Midbrain (tissue), 1 donor: ENCODE data around the gene STRBP.
"Not testable (repeated sequence)": the region's sequence is repeated elsewhere in the genome, so short reads cannot be mapped to it uniquely, and the experiment has no call there.

ENCODE experiments used
- DNase-seq: peaks from one replicate; lab custom pipeline; 2025; lab: John Stamatoyannopoulos, UW

Gene STRBP

DNA sequence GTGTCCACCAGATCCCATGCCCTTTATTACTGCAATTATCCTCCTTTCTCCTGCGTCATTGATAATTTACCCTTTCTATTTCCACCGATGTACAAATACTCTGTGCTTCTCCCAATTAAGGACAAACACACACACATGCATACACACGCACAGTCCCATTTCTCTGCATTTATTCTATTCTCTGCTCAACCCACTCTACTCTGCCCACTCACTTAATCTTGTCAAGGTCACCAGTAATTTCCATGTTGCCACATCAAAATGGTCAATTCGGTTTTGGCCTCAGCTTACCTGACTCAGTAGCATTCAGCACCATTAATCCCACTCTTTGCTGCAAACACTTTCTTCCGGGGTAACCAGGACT lies 14.6 kb upstream of the STRBP start:
- no peak for DNase-seq

DNA sequence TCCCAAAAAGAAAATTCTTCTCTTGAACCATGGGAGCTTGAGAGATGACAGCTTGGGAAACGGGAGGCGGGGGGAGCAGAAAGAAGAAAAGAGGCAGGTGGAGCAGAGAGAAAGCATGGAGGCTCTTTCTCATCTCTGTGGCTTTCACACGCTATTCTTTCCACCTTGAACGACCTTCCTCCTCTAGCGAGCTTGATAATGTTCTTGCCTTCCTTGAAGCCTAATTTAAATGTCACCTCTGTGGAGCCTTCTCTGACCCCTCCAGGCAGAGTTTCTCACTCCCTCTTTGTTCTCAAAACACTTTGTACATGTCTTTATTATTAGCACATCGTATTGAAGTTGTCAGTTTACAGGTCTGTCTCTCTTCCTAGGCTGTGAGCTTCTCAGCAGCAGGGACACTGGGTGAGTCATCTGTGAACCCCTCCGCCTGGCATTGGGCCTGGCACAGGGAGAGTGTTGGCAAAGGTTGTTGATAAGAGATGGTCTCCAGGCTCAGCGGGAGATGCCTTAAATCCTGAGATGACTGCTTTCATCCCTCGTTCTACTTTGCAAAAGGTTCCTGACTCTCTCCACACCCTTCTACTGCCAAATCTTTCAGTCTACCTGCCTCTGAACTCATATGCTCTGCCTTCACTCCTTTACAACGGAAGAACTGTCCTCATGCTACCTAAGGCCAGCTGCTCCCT lies 14.1 kb upstream of the STRBP start:
- no peak for DNase-seq

DNA sequence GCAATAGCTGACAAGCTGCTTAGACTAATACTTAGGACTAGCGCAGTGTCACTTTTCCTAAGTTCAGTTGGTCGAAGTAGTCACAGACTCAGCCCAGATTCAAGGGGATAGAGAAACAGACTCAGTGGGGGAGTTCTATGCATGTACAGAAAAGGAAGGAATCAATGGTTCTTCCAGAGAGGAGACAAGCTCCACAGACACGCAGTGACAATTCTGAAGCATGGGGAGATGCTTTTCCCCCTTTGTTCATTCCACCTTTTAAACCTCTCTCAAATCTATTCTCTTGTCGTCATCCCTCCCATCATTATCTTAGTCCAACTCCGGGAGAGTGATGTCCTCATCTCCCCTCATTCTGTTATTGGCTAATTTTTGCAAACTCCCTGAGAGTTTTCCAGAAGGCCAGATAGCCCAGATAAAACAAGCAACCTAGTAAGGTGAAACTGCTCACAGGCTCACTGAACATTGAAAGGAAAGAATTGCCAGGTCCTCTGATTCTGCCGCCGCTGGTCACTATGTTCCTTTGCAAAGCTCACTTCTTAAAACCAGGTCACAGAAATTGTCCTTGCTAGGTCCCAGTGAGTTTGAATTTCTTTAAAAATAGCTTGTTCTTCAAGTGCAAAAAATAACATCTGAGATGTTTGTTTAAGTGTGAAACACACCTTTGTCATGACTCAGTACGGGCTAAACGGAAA lies 13.4 kb upstream of the STRBP start:
- no peak for DNase-seq

DNA sequence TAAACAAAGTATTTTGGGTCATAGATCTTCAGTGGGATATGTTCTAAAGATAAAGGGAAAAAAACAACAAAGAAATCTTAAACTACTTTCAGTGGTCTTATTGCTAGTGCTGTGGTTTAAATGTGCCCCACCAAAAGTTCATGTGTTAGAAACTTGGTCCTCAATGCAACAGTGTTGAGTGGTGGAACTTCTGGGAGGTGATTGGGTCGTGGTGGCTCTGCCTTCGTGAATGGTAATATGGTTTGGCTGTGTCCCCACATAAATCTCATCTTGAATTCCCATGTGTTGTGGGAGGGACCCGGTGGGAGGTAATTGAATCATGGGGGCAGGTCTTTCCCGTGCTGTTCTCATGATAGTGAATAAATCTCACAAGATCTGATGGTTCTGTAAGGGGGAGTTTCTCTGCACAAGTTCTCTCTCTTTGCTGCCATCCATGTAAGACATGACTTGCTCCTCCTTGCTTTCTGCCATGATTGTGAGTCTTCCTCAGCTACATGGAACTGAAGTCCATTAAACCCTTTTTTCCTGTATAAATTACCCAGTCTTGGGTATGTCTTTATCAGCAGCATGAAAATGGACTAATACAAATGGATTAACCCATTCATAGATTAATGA lies 10.6 kb upstream of the STRBP start:
- DNase-seq = not testable (repeated sequence)

DNA sequence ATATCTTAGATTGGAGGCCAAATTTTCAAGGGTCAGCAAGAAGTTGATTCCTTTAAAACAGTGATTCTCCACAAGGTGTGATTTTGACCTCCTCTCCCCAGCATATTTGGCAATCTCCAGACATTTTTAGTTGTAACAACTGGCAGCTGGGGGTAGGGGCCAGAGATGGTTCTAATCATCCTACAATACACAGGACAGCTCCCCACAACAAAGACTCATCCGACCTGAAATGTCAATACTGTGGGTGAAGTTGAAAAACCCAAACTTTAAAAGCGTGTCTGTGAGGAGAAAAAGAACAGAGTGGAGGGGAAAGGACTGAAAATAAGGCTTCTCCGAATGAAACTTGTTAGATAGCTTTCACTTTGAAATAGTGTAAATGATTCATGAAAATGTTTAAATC lies 10.0 kb upstream of the STRBP start:
- DNase-seq = no peak

DNA sequence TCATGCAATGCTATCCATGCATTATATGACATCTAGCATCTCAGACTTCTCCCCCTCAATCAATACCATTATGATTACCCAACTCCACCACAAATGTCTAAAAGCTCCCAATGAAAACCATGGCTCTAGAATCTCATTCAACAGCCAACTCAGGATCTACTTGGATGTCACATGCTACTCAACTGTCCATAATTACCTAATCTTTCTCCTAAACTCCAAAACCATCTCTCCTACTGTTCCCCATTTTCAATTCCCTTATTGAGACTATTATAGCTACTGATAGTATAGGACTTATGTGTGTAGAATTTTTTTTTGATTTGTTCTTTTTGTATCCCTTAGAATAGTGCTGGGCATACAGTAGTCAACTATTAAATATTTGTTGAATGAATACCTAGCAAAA lies 8.2 kb upstream of the STRBP start:
- no peak for DNase-seq

DNA sequence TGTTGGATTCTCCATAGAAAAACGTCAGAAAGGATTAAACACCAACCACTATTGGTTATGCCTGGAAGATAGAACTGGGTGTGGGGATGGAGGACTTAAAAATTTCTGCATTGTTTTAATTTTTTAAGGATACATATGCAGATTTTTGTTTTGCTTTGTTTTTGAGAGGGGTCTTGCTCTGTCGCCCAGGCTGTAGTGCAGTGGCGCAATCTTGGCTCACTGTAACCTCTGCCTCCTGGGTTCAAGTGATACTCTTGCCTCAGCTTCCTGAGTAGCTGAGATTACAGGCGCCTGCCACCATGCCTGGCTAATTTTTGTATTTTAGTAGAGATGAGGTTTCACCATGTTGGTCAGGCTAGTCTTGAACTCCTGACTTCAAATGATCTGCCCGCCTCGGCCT lies 2.7 kb upstream of the STRBP start:
- not testable (repeated sequence) for DNase-seq

DNA sequence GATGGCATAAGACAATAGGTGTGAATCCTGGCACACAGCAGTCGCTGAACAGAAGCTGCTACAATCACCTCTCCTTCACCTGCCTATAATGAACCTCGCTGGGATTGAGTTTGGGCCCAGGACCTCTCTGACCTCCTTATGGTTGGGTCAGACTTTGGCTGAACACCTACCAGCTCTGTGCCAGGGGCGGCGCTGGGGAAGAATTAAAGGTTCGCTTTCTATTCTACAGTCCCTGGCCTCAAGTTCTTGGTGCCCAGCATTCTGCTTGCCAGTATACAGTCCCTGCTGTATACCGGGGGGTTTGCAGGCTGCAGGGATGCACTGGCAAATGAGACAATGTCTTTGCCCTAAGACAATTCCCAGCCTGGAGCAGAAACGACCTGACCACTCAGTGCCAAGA lies 895 bp upstream of the STRBP start:
- DNase-seq = no peak

DNA sequence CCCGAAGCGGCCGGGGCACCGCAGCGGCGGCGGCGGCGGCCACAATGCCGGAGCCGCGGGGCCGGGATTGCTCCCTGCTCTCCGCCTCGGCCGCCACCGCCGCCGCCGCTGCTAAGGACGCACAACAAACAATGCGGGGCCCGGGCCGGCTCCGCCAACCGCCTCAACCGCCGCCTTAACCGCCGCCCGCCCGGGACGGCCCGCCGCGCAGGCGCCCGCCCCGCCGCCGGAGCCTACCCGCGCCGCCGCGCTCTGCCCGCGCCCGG lies 254 bp downstream of the STRBP start:
- DNase-seq = peak; percentile 51

DNA sequence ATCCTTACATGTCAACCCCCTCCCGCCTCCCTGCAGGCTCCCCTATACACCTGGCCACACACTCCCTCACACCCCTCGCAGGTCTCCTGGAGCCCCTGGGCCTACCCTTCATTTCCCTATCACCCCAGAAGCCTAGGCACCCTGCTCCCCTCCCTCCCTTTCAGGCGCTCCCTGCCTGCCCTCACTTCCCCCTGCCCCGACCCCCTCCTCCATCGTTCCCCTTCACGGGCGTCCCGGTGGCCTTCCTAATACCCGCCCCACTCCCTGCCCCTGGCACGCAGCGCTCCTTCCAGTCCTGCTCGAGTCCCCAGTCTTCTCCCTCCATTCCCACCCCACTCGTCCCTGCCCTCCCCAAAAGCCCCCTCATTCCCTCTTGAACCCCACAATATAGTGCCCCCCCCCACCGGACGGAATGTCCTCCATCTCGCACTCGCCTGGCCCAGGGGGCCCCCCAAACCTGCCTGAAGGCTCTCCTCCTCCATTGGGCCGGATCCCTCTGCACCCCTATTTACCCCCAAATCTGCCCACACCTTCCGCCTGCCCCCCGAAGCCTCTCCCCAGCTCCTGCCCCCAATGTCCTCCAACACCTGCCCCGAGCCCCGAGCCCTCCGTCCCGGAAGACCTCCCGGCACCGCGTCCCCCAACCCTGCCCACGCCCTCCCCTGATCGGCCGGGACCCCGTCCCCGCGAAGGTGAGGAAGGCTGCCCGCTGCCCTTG lies 746 bp downstream of the STRBP start:
- DNase-seq = no peak

DNA sequence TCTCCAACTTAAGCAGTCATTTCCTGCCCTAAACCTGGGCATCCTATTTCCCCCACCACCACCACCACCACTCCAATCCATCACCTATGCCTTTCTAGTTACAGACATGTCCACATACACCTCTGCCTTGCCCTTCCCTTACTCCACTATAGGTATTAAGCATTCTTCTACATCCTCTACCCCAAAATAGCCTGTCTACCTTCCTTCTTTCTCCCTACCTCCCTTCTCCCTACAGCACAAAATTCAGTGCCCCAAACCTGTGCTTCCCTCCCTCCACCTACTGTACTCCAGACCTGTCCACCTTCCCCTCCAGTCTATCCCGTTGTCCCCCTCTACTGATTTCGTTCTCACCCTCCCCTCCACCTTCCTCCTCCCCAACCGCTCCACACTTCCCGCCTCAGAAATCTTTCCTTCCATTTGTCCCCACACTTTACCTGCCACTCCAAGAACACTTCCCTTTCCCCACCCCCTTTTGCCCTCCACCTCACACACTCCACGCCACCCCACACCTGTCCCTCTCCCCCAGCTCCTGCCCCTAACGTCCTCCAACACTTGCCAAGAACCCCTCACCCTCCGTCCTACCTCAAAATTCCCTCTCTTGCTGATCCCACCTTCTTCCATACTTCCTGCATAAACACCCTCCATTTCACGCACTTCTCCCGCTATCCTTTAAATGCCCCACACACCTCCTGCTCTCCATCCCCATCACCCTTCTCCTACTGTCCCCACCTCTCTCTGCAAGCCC lies 1.6 kb downstream of the STRBP start:
- no peak for DNase-seq

DNA sequence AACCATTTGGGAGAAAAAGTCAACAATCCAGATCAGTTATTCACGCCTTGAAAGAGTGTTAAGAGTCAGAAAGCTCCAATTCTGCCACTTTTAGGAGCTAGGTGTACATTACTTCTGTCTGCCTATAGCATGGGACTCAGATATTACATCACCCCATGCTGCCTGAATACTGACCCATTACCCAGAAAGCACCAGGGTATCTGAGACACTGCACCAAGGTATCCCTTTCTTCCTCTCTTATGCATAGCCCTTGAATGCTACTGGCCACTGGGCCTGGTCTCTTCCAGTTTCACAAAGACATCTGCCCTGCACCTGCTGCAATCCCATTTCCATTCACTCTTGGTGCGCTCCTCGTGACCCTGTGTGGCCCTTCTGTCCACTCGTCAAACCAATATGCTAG lies 2.6 kb downstream of the STRBP start:
- DNase-seq = no peak

DNA sequence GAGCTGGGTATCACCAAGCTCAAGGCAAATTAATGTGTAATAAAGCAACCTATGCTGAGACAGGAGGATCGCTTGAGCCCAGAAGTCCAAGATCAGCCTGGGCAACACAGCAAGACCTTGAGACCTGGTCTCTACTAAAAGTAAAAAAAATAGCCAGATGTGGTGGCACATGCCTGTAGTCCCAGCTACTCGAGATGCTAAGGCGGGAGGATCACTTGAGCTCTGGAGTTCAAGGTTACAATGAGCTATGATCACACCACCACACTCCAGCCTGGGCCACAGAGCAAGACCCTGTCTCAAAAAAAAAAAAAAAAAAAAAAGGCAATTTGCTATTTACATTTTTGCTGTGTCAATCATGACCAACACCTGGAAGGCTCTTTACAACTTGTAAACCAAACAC lies 5.2 kb downstream of the STRBP start:
- no peak for DNase-seq

DNA sequence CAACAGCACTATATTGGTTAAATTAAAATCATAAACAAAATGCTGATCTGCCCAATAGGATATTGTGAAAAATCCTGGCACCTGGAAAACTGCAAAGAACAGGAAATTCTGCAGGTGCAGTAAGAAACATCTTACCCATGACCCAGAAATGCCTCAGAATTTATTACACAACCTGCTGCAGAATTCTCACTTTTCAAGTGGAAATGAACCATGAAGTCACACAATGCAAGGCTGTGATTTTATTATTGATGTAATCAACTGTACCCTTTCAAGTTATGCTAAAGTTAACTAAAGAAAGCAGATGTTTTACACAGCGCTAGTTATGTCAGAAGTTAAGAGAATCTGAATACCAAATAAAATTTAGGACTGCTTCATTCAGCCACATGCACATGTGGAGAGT lies 6.0 kb downstream of the STRBP start:
- no peak for DNase-seq

DNA sequence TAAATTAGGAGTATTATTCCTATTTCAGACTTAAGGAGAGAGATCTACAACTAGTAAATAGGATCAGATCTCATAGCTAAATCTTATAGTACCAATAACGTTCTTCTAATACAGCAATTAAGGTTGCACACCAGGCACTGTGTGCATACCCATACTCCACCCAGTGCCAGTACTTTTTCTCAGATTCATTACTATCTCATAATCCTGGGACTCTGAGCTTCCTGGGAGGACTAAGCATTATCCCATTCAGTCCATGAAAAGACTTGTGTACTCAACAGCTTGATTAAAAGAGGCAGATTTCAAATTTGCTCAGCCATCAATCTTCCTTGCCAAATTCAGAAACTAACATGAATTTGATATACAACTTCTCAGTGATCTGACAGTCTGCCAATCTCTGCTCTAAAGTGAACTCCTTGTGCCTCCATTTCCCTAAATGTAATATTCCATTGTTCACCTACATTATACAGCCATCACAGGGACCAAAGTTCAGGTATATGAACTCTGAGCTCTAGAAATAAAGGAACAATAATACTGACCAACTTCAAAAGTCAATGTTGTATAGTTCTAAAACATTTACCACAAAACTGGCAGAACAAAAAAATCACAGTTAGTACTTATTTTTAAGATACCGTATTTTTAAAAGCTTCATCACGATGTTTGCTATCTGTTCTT lies 7.2 kb downstream of the STRBP start:
- DNase-seq = no peak

DNA sequence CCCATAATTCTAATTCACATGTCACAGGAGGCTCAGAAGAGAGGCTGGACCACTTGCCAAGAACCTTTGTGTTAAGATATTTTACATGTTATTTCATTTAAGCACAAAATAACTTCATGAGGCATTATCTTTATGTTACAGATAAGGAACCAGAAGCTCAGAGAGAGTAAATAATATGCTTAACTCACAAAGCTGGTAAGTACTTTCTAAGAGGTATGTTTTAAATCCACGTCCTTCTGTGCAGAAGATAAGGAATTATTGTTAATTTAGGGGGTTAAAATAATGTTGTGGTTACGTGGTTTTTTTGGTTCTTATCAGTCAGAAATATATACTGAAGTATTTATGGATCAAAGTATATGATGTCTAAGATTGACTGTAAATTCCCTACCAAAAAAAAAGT lies 8.0 kb downstream of the STRBP start:
- DNase-seq = no peak

DNA sequence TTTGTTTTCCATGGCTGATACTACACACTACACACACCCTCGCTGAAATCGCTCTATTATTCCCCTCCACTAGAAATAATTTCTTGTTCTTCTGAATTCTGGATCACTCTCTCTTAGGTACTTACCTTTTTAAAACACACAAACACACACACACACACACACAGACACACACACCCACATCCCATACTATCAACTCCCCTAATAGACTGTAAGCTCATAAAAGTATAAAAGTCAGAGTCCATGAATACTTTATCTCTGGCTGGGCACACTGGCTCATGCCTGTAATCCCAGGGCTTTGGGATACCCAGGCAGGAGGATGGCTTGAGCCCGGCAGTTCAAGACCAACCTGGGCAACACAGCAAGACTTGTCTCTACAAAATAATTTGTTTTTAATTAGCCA lies 11.1 kb downstream of the STRBP start:
- DNase-seq = no peak

DNA sequence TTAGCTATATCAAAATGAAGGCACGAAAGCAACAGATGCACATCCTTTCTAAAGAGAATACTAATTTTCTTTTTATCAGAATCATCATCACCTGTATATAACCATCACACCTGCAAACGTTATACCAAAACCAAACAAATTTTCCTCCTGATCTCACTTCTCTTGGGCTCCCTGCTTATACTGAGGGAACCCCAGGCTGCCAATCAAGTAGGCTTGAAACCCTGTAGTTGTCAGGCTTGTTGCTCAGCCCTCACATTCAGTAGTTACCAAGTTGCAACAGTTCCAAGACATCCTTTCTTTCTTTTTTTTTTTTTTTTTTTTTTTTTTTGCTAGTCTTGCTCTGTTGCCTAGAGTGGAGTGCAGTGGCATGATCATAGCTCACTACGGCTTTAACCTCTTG lies 12.7 kb downstream of the STRBP start:
- no peak for DNase-seq

DNA sequence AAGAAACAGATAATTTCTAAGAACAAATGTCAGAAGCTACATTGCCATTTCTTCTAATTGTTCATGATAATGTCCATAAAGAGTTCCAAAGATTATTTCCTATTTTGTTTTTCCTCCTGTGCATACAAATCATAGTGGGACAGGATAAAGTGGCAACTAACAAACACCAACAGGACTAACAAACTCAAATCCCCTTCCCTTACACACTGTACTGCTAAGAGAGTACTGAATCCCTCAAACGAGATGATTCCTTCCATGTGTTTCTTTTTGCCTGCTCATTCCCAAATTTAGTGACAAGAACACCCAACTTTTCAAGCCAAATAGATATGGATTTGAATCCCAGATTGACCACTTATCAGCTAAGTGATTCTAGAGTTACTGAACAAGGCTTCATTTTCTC lies 15.2 kb downstream of the STRBP start:
- no peak for DNase-seq

DNA sequence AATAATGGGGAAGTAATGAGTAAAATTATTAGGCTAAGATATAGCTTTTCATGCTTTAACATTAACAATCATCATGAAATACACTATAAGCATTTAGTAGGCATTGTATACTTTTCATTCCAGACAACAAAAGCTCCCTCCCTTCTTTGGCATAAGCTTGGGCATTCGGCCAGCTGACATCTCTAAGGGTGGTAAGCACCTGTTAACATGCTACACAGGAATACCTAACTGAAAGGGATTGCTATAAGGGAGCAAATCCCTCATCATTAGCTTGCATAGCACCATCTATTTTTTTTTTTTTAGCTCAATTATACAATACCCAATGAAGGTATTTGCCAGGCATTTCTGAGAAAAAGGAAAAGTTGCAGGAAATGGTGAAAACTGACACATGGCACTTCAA lies 16.6 kb downstream of the STRBP start:
- DNase-seq = no peak

DNA sequence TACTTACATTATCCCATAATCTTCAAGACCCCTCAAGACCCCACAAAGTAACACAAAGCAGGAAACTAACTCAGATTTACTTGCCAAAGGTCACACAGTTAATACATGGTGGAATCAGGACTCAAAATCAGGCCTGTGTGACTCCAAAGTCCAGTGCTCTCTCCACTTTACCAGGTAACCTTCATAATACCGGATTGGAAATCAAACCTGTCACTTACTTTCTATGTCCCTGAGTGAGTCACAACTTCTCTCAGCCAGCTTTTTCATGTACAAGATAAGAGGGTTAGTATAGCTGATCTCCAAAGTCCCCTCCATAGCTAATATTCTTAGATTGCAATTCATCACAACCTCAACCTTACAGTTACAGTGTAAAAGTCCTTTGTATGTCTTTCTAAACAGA lies 17.1 kb downstream of the STRBP start:
- no peak for DNase-seq

DNA sequence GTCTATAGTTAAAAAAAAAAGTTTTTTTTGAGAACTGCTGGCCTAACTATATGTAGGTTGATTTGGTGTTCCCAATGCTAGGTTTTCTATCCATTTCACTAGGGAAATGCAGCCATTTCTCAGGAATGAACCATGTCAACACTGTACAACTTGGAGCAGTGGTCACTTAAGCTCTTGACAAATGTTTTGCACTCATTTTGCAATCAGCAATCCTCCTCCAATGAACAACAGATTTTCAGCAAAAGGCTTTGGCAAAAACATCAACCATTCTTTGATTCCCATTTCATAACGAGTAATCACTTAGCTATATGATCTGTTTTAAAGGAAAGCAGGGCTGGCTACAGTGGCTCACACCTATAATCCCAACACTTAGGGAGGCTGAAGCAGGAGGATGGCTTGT lies 17.9 kb downstream of the STRBP start:
- DNase-seq = no peak
